Measurements from ENCODE around the gene MS4A10.
"Not testable (repeated sequence)": the region's sequence is repeated elsewhere in the genome, so short reads cannot be mapped to it uniquely, and the experiment has no call there.

Gene MS4A10

GRCh38 chr11:60818057-60818456 lies 32.9 kb downstream of the MS4A10 start:
- Histone ChIP-seq H3K4me1 (peaks cover 18% of the 10 kb centered on the region), H3K9ac (no peak overlapping the region), H3K36me3 (no peaks in the 10 kb centered on the region), H3K9me3 (peaks cover 35% of the 10 kb centered on the region), H3K4me3 (no peak overlapping the region), H3K27ac (no peak overlapping the region), H3K27me3 (no peaks in the 10 kb centered on the region), H3K4me2 (no peak overlapping the region), H4K20me1 (no peaks in the 10 kb centered on the region)
- no peak for TF ChIP-seq Cebpa-rat (IDR thresholded peaks at IDR 0.05)

- H3K27ac ChIP-seq = no peak overlapping the region
- no peaks in the 10 kb centered on the region for H4K20me1 ChIP-seq
- no peaks in the 10 kb centered on the region for H3K27me3 ChIP-seq
- no peak for TF ChIP-seq Cebpa-rat (IDR thresholded peaks at IDR 0.05)
- H3K4me2 ChIP-seq = peak overlapping the region; percentile 69
- no peaks in the 10 kb centered on the region for H3K36me3 ChIP-seq
- peaks cover 7% of the 10 kb centered on the region for H3K9me3 ChIP-seq
- H3K4me3 ChIP-seq = no peak overlapping the region
- peaks cover 18% of the 10 kb centered on the region for H3K4me1 ChIP-seq
- H3K9ac ChIP-seq = peak overlapping the region; percentile 15; the same call in 1 of the 2 replicates
These were observed 36.9 kb downstream of the MS4A10 start for GRCh38 chr11:60821827-60822599.

DNA sequence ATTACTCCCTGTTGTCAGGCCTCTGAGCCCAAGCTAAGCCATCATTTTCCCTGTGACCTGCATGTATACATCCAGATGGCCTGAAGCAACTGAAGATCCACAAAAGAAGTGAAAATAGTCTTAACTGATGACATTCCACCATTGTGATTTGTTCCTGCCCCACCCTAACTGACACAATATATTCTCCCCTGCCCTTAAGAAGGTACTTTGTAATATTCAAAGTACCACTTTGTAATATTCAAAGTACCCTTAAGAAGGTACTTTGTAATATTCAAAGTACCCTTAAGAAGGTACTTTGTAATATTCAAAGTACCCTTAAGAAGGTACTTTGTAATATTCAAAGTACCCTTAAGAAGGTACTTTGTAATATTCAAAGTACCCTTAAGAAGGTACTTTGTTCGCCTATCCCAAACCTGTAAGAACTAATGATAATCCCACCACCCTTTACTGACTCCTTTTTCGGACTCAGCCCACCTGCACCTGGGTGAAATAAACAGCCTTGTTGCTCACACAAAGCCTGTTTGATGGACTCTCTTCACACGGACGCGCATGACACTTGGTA lies 38.7 kb downstream of the MS4A10 start:
- not testable (repeated sequence) for H3K36me3 ChIP-seq, H4K20me1 ChIP-seq, H3K4me2 ChIP-seq, H3K27me3 ChIP-seq, H3K9me3 ChIP-seq, H3K9ac ChIP-seq, H3K4me3 ChIP-seq, H3K27ac ChIP-seq
- H3K4me1 ChIP-seq = peaks cover 18% of the 10 kb centered on the region

- no peaks in the 10 kb centered on the region for H4K20me1 ChIP-seq
- H3K27ac ChIP-seq = no peak overlapping the region
- H3K4me2 ChIP-seq = no peak overlapping the region
- H3K36me3 ChIP-seq = no peaks in the 10 kb centered on the region
- no peak overlapping the region for H3K9ac ChIP-seq
- no peak for TF ChIP-seq Cebpa-rat (IDR thresholded peaks at IDR 0.05)
- no peaks in the 10 kb centered on the region for H3K27me3 ChIP-seq
- peaks cover 18% of the 10 kb centered on the region for H3K4me1 ChIP-seq
- no peak overlapping the region for H3K4me3 ChIP-seq
- H3K9me3 ChIP-seq = no peaks in the 10 kb centered on the region
These were observed 40.0 kb downstream of the MS4A10 start for GRCh38 chr11:60825118-60825517.

GRCh38 chr11:60825790-60826189 lies 40.7 kb downstream of the MS4A10 start:
- Histone ChIP-seq H3K36me3 (no peaks in the 10 kb centered on the region), H3K4me2 (no peak overlapping the region), H3K4me3 (no peak overlapping the region), H4K20me1 (no peaks in the 10 kb centered on the region), H3K27ac (no peak overlapping the region), H3K27me3 (no peaks in the 10 kb centered on the region), H3K9ac (no peak overlapping the region), H3K9me3 (no peaks in the 10 kb centered on the region), H3K4me1 (peaks cover 18% of the 10 kb centered on the region)
- no peak for TF ChIP-seq Cebpa-rat (IDR thresholded peaks at IDR 0.05)

DNA sequence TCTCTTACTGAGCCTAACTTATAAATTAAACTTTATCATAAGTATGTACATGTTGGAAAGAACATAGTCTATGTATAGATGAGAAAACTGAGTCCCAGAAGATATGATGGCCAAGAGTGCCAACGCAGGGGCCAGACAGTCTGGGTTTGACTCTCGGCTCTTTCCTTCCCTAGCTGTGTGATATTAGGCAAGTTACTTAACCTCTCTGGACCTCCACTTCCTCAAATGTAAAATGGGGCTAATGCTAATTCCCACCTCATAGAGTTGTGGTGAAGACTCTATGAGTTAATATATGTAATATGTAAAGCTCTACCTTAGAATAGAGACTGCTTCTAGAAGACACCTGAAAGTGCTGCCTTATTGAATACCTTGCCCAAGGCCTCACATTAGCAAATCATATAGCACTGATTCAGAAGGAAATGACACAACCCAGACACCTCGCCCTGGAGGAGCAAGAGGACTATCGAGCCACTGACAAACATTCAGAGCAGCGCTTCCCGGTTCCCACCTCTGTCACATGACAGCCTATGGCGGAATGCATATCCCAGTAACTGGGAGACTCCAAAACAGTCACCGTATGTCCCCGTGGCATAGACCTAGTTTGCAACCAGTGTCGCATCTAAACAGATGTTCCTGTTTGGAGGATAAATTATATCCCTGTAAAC lies 45.5 kb downstream of the MS4A10 start:
- no peak for TF ChIP-seq Cebpa-rat (IDR thresholded peaks at IDR 0.05)
- Histone ChIP-seq H3K4me2 (no peak overlapping the region), H3K4me1 (peaks cover 15% of the 10 kb centered on the region), H4K20me1 (no peaks in the 10 kb centered on the region), H3K27ac (no peak overlapping the region), H3K4me3 (no peak overlapping the region), H3K36me3 (no peaks in the 10 kb centered on the region), H3K9ac (no peak overlapping the region), H3K9me3 (no peaks in the 10 kb centered on the region), H3K27me3 (no peaks in the 10 kb centered on the region)

GRCh38 chr11:60831143-60831500 lies 46.0 kb downstream of the MS4A10 start:
- Histone ChIP-seq H3K9ac (no peak overlapping the region), H3K27ac (no peak overlapping the region; the same call in 1 of the 2 replicates), H3K4me3 (no peak overlapping the region), H3K27me3 (no peaks in the 10 kb centered on the region), H4K20me1 (no peaks in the 10 kb centered on the region), H3K4me2 (peak overlapping the region; percentile 42), H3K4me1 (peaks cover 15% of the 10 kb centered on the region), H3K9me3 (no peaks in the 10 kb centered on the region), H3K36me3 (no peaks in the 10 kb centered on the region)
- no peak for TF ChIP-seq Cebpa-rat (IDR thresholded peaks at IDR 0.05)

- H3K4me3 ChIP-seq = no peak overlapping the region
- peak overlapping the region; percentile 42 for H3K4me2 ChIP-seq
- H3K9ac ChIP-seq = no peak overlapping the region
- peak; percentile 82 for TF ChIP-seq Cebpa-rat (IDR thresholded peaks at IDR 0.05)
- H3K9me3 ChIP-seq = no peaks in the 10 kb centered on the region
- peaks cover 15% of the 10 kb centered on the region for H3K4me1 ChIP-seq
- no peak overlapping the region; the same call in 1 of the 2 replicates for H3K27ac ChIP-seq
- H3K27me3 ChIP-seq = no peaks in the 10 kb centered on the region
- H3K36me3 ChIP-seq = no peaks in the 10 kb centered on the region
- no peaks in the 10 kb centered on the region for H4K20me1 ChIP-seq
These were observed 46.5 kb downstream of the MS4A10 start for GRCh38 chr11:60831501-60832079.

- H3K9ac ChIP-seq = no peak overlapping the region
- H3K9me3 ChIP-seq = no peaks in the 10 kb centered on the region
- H3K4me1 ChIP-seq = peaks cover 15% of the 10 kb centered on the region
- no peak for TF ChIP-seq Cebpa-rat (IDR thresholded peaks at IDR 0.05)
- H3K36me3 ChIP-seq = no peaks in the 10 kb centered on the region
- H4K20me1 ChIP-seq = no peaks in the 10 kb centered on the region
- no peaks in the 10 kb centered on the region for H3K27me3 ChIP-seq
- H3K4me3 ChIP-seq = no peak overlapping the region
- H3K27ac ChIP-seq = no peak overlapping the region
- H3K4me2 ChIP-seq = no peak overlapping the region
These were observed 49.8 kb downstream of the MS4A10 start for GRCh38 chr11:60834742-60835533.
